HG02943 (cell line): ENCODE results near the gene BCAS4.
"Not testable (repeated sequence)": the region's sequence is repeated elsewhere in the genome, so short reads cannot be mapped to it uniquely, and the experiment has no call there.

Source experiments
- ATAC-seq: cut with Tn5 transposase; IDR thresholded peaks from one replicate; pipeline ENCODE4 v1.9.1; 2021; ENCODE audit warnings: mild to moderate bottlenecking, low read depth, moderate library complexity; ENCODE audit not compliant: unreplicated experiment

The BCAS4 gene, protein sequence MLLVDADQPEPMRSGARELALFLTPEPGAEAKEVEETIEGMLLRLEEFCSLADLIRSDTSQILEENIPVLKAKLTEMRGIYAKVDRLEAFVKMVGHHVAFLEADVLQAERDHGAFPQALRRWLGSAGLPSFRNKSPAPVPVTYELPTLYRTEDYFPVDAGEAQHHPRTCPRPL

DNA sequence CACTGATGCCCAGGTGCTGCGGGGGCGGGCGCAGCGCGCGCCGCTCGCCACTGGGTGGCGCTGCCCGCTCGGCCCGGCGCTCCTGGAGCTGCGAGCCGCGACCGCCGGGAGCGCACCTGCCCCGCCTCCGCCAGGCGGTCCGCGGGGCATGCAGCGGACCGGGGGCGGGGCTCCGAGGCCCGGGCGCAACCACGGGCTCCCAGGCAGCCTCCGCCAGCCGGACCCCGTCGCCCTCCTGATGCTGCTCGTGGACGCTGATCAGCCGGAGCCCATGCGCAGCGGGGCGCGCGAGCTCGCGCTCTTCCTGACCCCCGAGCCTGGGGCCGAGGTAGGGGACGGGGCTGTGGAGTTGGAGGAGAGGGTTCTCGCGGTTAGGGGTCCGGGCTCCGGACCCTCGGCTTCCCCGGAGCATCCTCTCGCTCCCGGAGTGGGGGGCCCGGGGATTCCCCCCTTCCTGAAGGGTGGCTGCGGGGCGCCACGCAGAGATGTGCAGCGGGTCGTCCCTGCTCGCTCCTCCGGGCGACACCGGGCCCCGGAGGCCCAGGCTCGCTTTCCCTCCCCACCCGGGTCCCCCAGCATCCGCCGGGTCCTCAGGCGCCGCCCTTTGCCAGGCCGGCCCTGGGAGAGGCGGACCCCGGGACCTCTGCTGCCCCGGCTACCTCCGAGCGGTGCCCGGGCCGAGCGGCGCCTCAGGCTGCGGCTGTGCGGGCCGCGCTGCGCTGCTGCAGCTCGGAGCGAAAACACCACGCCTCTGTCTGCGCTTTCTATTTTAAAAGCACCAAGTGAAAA is at the start of gene BCAS4:
TSS of gene BCAS4 (plus strand) at position 216 of the 789 bp plus-strand sequence. CDS start at position 239, 23 bp downstream.
- peak; percentile 61 for ATAC-seq

GRCh38 chr20:50745634-50746137 is 49.2 kb upstream of the BCAS4 start:
- no peak for ATAC-seq

DNA sequence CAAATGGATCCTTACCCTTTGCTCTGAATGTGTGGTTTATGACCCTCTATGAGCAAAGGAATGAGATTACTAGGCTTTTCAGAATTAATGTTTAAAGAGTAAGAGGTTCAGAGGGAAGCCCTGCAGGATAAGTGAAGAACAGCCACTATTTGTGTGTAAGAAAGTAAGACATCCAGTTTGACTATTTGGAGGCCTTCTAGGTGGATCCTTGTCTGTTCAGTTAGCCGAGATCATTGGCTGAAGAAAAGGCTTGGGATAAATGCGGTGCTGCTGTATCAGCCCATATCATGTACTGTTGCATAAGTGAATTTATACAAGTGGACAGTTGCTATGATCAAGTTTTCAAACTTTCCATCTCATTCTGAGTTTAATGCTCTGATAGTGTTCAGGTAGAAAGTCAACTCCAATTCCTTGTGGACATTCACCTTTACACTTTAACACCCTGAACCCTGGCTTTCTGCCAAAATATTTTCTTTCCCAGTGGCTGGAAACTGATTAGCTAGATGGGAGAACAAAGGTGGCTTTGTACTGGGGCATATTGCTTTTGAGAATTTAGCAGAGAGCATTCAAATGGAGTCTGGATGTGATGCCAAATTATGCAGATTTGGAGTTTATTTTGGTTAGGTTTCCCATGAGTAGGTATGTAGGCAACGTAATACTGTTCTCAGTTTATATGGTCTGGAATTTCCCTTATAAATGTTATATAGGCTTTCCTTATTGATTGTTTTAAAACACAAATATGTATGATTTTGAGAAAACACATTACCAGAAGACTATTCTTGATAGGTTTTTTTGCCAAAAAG is 48.5 kb upstream of the BCAS4 start:
- ATAC-seq: no peak

DNA sequence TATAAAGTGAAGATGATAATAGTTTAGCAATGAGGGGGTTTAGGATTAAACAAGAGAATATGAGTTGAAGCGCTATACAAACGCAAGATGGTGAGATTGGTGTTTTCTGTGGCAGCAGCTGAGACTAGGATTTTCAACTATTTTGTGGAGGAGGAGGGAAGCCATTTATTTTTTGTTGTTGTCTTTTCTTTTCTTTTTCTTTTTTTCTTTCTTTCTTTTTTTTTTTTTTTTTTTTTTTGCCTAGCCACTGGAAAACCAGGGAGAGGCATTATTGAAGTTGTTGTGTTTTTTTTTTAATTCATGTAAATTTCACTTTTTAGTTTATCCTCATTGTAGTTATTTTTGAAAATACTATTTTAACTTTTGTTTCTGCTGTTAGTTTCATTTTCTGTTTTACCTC is 47.6 kb upstream of the BCAS4 start:
- ATAC-seq: no peak

GRCh38 chr20:50750145-50750671 is 44.7 kb upstream of the BCAS4 start:
- no peak for ATAC-seq

GRCh38 chr20:50753152-50753551 is 41.7 kb upstream of the BCAS4 start:
- ATAC-seq: no peak

DNA sequence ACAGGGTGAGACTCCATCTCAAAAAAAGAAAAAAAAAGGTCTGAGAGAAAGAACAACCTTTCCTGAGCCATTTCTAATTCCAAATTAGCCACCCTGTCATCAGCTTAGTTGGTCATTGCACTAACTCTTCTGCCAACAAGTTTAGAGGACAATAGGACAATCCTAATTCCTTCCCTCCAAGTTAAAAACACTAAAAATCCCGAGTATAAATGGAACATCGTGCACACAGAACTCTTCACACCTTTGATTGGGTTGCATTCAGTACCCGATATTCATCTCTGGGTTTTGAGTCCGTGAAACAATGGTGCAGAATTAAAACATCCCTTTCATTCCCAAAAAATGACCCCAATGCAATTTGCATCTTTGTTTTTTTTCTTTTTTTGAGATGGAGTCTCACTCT is 40.4 kb upstream of the BCAS4 start:
- ATAC-seq: no peak

- ATAC-seq: no peak
Measured at GRCh38 chr20:50756447-50756846, 38.4 kb upstream of the BCAS4 start.

GRCh38 chr20:50758469-50758868 is 36.4 kb upstream of the BCAS4 start:
- ATAC-seq: no peak

DNA sequence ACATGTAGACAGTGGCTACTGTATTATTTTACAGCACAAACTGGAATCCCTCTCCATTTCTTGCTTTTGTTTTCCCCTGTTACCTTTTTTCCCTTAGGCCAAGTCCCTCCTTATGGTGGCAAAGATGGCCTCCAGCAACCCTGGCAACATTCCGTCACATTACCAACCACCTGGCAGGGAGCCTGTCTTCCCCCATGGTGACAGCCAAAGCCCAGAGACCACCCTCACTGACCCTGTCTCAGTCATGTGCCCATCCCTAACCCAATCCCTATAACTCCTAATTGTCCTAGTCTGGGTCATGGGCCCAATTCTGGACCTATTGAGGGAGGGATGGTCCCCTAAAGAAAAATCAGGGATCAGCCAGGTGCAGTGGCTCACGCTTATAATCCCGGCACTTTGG is 35.9 kb upstream of the BCAS4 start:
- ATAC-seq: no peak

GRCh38 chr20:50759678-50760077 is 35.2 kb upstream of the BCAS4 start:
- no peak for ATAC-seq

DNA sequence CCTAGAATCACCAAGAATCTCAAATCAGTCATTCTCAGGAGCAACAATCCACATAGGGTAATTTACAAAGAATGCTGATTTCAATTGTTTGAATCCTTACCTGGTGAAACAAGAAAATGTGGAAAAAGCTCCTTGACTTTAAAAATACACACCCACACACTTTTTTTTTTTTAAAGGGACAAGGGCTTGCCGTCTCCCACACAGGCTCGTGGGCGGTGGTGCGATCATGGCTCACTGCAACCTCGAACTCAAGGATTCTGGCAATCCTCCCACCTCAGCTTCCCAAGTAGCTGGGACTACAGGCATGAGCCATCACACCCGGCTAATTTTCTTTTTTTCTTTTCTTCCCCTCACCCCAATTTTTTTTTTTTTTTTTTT is 32.8 kb upstream of the BCAS4 start:
- ATAC-seq: no peak

DNA sequence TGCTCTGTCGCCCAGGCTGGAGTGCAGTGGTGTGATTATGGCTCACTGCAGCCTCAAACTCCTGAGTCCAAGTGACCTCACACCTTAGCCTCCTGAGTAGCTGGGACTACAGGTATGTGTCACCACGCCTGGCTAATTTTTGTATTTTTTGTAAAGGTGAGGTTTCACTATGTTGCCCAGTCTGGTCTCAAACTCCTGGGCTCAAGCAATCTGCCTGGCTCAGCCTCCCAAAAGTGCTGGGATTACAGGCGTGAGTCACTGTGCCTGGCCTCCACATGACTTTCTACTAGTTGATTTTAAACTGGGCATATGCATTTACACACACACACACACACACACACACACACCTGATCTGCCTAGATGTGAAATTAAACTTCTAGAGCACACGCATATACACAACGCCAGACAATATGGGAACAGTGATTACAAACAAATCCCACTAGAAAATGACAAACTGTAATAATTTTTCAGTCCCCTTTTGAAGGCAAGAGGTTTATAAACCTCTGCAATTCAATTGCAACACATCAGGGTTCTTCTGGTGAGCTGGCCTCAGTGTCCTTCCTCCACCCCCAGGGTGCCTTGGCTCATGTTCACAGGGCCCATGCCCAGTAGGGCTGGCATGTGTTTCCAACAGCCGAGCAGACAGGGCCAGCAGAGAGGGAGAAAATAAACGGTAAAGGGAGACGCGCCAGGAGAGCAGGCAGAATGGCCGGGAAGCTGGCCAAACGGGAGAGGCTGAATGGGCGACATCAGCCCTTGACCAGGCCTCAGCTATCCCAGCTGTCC is 32.2 kb upstream of the BCAS4 start:
- no peak for ATAC-seq

DNA sequence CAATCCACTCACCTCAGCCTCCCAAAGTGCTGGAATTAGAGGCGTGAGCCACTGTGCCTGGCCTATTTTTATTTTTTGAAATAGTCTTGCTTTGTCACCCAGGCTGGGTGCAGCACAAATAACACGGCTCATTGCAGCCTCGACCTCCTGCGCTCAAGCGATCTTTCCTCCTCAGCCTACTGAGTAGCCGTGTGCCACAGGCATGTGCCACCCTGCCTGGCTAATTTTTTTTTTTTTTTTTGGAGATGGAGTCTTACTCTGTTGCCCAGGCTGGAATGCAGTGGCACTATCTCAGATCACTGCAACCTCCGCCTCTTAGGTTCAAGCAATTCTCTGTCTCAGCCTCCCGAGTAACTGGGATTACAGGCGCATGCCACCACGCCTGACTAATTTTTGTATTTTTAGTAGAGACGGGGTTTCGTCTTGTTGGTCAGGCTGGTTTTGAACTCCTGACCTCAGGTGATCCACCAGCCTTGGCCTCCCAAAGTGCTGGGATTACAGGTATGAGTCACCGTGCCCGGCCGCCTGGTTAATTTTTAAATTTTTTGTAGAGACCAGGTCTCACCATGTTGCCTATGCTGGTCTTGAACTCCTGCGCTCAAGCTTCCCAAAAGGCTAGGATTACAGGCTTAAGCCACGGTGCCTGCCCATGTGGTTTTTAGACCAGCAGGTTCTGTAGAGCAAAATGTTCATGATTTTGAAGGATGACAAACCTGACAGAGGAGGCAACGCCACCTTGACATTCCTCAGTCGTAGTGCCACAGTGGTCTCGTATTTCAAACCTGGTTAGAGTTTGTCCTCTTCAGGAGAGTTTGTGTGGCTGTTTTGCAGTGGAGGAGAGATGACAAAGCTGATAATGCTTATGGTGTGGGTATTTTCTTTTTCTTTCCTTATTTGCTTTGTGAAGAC is 31.1 kb upstream of the BCAS4 start:
- not testable (repeated sequence) for ATAC-seq

DNA sequence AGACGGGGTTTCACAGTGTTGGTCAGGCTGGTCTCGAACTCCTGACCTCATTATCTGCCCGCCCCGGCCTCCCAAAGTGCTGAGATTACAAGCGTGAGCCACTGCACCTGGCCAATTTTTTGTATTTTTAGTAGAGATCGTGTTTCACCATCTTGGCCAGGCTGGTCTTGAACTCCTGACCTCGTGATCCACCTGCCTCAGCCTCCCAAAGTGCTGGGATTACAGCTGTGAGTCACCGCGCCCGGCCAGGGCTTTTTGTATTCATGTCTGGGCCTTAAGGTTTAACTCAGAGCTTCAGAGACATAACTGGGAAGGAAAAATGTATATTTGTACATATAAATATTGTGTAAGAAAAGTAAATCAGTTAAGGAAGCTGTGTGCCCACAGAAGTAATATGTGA is 29.6 kb upstream of the BCAS4 start:
- not testable (repeated sequence) for ATAC-seq

GRCh38 chr20:50765674-50766073 is 29.2 kb upstream of the BCAS4 start:
- no peak for ATAC-seq

DNA sequence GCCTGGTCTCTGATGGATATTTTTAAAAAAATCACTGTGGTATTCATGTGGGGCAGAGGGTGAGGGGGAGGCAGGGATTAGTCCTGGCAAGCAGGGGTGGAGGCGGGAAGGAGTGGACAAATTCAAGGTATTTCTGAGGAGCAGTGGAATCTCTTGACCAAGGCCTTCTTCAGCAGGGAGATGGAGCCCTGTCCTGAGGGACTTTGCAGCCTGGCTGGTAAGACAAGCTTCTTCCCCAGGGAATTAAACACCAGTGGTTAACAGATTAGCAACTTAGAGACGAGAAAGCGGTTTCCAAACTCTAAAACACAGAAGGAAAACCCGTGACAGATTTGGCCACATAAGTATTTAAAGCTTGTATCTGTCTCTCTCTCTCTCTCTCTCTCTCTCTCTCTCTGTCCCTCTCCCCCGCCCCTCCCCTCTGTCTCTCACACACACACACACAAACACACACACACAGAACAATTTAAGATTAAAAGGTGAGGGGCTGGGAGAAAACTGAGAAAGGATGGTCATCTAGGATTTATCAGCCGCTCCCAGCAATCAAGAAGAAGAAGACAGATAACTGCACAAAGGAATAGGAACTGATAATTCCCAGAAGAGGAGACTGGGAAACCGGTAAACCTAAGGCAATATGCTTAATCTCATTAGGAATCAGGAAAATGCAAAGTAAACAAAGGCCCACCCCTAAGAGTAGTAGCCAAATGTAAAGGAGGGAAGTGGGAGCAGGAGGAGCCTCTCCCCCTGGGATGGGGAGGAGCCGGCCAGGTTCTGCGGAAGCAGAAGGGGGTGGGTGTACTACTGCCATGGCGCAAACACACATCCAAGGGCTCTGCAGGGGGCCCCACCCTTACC is 27.7 kb upstream of the BCAS4 start:
- ATAC-seq: not testable (repeated sequence)

DNA sequence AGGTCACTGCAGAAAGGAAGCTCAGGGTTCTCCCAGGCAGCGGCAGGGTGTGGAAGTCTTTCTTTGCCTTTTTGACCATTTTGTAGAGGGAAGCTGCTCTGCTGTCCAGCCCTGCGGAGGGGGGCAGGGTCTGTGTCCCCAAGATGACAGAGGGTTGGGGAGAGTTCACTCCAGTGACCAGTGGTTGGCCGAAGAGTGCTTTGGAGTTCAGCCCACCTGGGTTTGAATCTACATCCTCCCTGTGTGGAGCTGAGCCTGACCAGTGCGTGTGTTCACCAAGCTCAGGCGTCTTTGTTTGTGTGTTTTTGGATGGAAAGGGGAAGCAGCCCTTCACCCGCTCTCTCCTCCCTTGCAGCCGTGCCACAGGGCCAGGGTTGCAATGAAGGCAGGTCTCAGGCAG is 25.9 kb upstream of the BCAS4 start:
- not testable (repeated sequence) for ATAC-seq
